Measurements from ENCODE around the gene WDFY3. TPM values are rescaled to one million over a fixed set of nuclear protein-coding genes. Genes with fewer than 3 reads are reported as not detected.

Gene WDFY3
- total RNA-seq, 1 experiment from 2014 or later, result 39.9 TPM

GRCh38 chr4:84939113-84939512, 27.4 kb downstream of the WDFY3 start:
- intact Hi-C loops (cut with micrococcal nuclease), result no loop called here
- ATAC-seq, result no peak
- no peak for TF ChIP-seq POLR2A (IDR thresholded peaks at IDR 0.05; ENCODE audit: borderline replicate concordance, extremely low read depth, insufficient read depth, insufficient read length)
- TF ChIP-seq ZNF274 (IDR thresholded peaks at IDR 0.05; ENCODE audit: low read depth, low read length), result no peak
- no peak for TF ChIP-seq REST (IDR thresholded peaks at IDR 0.05; ENCODE audit: low read depth)
- TF ChIP-seq ELF1 (IDR thresholded peaks at IDR 0.05; ENCODE audit: borderline replicate concordance, low read depth), result no peak
- no peak for TF ChIP-seq JUND (IDR thresholded peaks at IDR 0.05)
- TF ChIP-seq CEBPB (IDR thresholded peaks at IDR 0.05; ENCODE audit: low read depth), result no peak
- no peak for TF ChIP-seq ZFX (IDR thresholded peaks at IDR 0.05)
- no peak for TF ChIP-seq CBX3 (IDR thresholded peaks at IDR 0.05; ENCODE audit: low read depth)
- no peak for TF ChIP-seq SRF (IDR thresholded peaks at IDR 0.05; ENCODE audit: low read depth)
- no peak for TF ChIP-seq EGR1 (IDR thresholded peaks at IDR 0.05; ENCODE audit: low read depth)
- Histone ChIP-seq H3K36me3 (ENCODE audit: control insufficient read depth in 1 of 2, insufficient read depth in 2 of 2, low read length in 2 of 2) (no peaks in the 10 kb centered on the region), H3K27me3 (ENCODE audit: insufficient read depth, low read length) (no peaks in the 10 kb centered on the region), H2AFZ (ENCODE audit: low read depth, low read length, poor library complexity, severe bottlenecking) (no peak overlapping the region), H3K79me2 (ENCODE audit: insufficient read depth, low read length) (peaks cover 30% of the 10 kb centered on the region), H3K4me2 (ENCODE audit: low read length) (no peak overlapping the region), H3K9me2 (ENCODE audit: insufficient read depth) (no peaks in the 10 kb centered on the region), H3K9me3 (ENCODE audit: control insufficient read depth in 1 of 2, insufficient read depth in 1 of 2, low read depth in 1 of 2, low read length in 2 of 2) (0 out of 4 replicates have a peak, but pooled peaks cover 0 to 3% of the 10 kb centered on the region in 2 experiments), H3K4me3 (replicated peaks in 1 of 2; ENCODE audit: low read depth in 1 of 2, low read length in 2 of 2) (no peak overlapping the region), H3K4me1 (ENCODE audit: control insufficient read depth in 1 of 2, insufficient read depth in 2 of 2, low read length in 2 of 2) (peaks cover 7 to 9% of the 10 kb centered on the region in 2 experiments; a peak in 3 of 4 replicates), H3K27ac (ENCODE audit: low read depth, low read length) (no peak overlapping the region), H4K20me1 (ENCODE audit: insufficient read depth) (no peaks in the 10 kb centered on the region), H3K9ac (ENCODE audit: low read length) (no peak overlapping the region)
- ChIA-PET RAD21 (ENCODE audit: low non-redundant PET in 1 of 2, low total read pairs in 2 of 2, uncharacterized antibody in 2 of 2, unreplicated experiment in 2 of 2) (no interaction called here), CTCF (no interaction called here), POLR2A (no interaction called here)
- no TSS peak for BruUV-seq (replicated peaks)
- no peak for DNase-seq (ENCODE audit: low read depth, low spot score)

All from HCT116 (cell line).